ENCODE data around the gene NRXN3.

Gene NRXN3

DNA sequence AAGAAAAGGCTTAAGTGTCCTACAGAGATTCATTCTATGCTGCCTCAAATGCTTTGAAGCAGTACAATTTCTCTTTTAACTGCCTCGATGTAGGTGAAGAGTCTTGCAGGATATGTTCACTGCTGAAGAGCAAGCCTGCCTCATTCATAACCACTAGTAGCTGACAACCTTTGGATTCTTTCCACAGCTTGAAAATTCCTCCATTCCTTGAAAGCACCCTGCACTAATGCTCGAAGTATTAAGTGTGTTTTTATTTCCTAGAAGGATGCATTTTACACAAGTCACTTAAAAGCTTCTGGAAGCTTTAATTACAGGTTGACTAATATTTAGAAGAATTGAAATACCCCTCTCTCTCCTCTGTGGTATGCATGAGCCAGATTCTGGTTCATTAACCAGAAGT is 1611.7 kb downstream of the NRXN3 start:
- TF ChIP-seq, protein P1, sequence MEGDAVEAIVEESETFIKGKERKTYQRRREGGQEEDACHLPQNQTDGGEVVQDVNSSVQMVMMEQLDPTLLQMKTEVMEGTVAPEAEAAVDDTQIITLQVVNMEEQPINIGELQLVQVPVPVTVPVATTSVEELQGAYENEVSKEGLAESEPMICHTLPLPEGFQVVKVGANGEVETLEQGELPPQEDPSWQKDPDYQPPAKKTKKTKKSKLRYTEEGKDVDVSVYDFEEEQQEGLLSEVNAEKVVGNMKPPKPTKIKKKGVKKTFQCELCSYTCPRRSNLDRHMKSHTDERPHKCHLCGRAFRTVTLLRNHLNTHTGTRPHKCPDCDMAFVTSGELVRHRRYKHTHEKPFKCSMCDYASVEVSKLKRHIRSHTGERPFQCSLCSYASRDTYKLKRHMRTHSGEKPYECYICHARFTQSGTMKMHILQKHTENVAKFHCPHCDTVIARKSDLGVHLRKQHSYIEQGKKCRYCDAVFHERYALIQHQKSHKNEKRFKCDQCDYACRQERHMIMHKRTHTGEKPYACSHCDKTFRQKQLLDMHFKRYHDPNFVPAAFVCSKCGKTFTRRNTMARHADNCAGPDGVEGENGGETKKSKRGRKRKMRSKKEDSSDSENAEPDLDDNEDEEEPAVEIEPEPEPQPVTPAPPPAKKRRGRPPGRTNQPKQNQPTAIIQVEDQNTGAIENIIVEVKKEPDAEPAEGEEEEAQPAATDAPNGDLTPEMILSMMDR (IDR thresholded peaks at IDR 0.05): no peak

DNA sequence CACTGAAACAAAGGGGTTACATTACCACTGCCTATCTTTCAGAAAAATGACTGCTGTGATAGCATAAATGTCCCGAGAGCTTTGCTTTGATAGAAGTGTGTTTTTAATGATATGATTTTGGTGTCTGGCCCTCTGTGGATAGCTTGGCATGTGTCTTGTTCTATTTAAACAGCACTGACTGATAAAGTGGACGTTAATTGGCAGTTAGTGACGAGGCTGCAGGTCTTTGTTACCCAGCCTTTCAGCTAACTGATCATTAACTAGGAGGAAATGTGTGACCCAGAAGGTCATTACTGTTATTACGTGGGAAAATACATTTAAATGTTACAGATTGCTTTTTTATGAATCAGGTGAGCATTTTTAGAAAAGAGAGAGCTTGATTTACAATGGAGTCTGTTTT is 1612.9 kb downstream of the NRXN3 start:
- TF ChIP-seq, protein P1 (IDR thresholded peaks at IDR 0.05): no peak

DNA sequence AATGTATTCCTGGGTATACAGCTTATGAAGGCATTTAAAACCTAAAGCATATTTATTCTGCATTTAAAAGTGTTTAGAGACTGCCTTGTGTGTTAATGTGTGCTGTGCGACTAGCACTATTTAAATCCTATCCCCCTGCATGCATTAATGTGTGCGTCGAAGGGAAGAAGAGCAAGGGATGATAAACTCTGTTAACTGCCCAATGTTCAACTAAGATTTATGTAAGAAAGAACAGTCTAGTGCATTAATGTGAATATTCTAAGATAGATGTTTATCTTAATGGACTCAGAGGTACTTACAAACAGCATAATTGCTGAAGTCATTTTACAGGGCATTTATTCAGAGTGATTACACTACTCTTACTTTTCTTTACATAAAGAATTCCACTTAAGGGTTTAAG is 1616.3 kb downstream of the NRXN3 start:
- TF ChIP-seq, protein P1 (IDR thresholded peaks at IDR 0.05): no peak

DNA sequence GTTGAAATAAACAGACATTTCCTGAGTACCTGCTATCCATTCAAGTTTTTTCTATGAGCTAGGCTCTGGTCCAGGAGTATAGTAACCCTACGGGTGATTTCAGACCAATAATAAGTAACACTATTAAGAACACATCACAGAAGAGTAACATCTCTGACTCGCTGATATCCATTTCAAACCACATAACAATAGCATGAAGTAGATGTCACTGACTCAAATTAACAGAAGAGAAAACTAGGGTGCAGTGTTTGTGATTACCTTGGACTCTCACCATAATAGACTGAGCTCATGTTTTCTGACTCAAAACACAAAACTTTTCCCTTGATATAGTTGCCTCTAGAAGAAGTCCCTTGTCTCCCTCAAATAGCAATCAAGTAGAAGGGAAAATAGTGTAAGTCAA is 1618.2 kb downstream of the NRXN3 start:
- TF ChIP-seq, protein P1 (IDR thresholded peaks at IDR 0.05): no peak

DNA sequence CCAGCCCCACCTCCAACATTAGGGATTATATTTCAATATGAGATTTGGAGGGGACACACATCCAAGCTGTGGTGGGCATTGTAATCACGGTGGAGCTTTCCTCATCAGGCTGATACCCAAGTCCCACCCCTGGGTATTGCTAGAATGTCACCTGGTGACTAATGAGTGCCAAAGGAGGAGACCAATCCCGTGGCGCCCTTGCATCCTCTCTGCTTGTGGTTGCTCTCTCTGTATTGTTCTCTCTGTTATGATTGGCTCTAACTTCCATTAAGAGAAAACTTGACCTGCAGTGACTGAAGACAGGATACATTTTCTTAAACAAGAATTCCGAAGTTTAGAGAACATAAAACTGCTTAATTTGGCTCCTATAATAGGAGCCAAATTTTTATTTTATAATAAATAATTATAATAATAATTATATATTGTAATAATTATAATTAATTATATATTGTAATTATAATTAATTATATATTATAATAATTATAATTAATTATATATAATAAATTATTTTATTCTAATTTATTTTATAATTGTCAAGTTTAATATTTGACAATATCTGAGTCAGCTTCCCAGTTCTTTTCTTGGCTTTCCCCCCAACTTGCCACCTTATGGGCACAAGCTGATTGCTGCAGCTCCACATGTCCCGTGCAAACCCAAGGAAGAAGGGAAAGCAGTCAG is 1621.0 kb downstream of the NRXN3 start:
- TF ChIP-seq, protein P1 (IDR thresholded peaks at IDR 0.05): no peak

DNA sequence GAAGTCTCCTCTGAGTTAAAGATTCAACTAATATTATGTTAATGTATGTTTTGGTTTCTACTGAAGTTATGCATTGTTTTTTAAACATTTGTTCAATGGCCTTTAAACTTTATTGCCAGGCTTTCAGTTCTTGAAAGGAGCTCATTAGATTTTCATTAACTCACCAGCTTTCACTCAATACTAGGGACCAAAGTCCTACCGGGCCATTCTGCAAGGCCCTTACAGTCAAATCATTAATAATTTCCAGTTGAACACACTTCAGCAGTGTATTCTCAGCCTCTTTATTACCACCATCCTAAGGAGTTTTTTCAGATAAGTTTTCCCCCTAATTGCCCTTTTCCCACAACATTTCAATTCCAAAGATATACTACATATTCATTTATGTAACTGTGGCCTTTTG is 1631.9 kb downstream of the NRXN3 start:
- TF ChIP-seq, protein P1 (IDR thresholded peaks at IDR 0.05): no peak

DNA sequence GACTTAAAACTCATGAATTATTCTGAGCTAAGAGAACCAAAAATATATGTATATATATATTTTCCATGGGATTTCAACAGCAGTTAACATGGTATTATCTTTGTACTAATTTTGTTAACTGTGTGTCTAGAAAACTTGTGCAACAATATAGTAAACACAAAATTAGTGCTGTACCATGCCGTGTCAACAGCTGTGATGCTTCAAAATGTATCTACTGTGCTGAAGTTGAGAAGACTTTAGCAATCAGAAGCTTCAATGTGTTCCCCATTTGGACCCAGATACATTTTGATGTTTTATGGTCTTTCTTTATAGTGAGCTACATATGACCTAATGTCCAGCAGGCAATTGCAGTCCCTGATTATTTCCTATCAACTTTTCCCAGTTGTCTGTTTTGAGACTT is 1635.5 kb downstream of the NRXN3 start:
- TF ChIP-seq, protein P1 (IDR thresholded peaks at IDR 0.05): no peak

All from LNCAP (cell line).